CD4-positive, alpha-beta T cell treated with Interleukin-17A for 4 hours (primary cell): ENCODE results near the gene TARBP2.
"Not testable (repeated sequence)": the region's sequence is repeated elsewhere in the genome, so short reads cannot be mapped to it uniquely, and the experiment has no call there.

Source experiments
- DNase-seq: peaks from one replicate; pipeline ENCODE4 v3.0.0-alpha.2; 2020; ENCODE audit warnings: mixed read lengths

TARBP2 gene

DNA sequence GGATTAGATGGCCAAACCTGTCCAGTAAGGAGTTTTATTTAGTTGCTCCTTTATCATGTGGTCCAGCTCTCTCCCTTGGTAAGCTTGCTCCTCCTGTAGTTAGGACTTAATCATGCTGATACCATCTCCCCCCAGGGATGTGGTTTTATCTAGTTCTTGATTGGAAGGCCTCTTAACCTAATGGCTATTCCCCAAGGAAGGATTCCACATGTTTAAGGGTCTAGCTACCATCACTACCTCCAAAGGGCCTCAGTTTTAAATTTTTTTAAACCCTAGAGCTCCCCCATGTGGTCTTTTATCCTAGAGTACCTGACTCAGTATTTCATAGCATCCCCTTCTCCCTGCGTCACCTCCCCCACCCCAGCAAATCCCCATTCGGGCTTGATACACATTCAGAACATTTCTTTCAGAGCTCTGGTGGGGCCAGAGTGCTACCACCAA is 24.3 kb upstream of the TARBP2 start:
- no peak for DNase-seq

DNA sequence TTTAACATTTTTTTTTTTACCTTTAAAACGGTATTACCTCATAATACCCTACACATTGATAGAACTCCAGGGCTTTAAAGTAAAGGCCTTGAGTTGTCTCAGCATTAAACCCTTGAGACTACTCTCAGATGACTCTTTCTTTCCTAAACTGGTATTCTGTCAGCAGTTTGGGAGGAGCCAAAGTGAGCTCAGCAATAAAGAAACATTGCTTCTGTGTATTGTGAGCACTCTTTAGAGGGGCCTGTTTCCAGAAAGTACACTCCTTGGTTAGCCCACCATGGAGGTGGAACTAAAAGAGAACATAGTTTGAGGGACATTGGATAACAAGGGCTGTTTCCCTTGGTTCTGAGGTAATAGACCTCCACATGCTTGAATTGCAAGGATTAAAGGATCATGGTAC is 22.2 kb upstream of the TARBP2 start:
- DNase-seq, result no peak

DNA sequence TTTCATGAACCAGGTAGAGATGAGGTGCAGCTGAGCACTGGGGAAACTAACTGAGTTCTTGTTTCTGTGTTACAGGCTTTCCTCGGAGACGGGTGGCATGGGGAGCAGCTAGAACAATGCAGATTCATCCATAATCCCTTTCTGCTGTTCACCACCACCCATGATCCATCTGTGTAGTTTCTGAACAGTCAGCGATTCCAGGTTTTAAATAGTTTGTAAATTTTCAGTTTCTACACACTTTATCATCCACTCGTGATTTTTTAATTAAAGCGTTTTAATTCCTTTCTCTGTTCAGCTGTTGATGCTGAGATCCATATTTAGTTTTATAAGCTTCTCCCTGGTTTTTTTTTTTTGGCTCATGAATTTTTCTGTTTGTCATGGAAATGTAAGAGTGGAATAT is 21.8 kb upstream of the TARBP2 start:
- no peak for DNase-seq

GRCh38 chr12:53480491-53481442 is 20.3 kb upstream of the TARBP2 start:
- no peak for DNase-seq

DNA sequence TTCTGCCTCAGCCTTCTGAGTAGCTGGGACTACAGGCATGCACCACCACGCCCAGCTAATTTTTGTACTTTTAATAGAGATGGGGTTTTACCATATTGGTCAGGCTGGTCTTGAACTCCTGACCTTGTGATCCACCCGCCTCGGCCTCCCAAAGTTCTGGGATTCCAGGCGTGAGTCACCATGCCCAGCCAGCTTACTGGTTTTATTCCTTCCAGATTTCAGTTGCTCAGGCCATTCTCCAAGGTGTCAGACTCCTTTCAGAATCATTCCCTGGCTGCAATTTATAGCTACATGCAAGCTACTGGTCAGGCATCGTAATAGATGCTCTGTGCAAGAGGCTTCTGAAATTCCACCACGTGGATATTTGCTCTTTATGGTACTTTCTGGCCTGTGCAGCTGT is 19.6 kb upstream of the TARBP2 start:
- DNase-seq, result not testable (repeated sequence)

- no peak for DNase-seq
Observed at GRCh38 chr12:53481939-53482586, 19.0 kb upstream of the TARBP2 start.

DNA sequence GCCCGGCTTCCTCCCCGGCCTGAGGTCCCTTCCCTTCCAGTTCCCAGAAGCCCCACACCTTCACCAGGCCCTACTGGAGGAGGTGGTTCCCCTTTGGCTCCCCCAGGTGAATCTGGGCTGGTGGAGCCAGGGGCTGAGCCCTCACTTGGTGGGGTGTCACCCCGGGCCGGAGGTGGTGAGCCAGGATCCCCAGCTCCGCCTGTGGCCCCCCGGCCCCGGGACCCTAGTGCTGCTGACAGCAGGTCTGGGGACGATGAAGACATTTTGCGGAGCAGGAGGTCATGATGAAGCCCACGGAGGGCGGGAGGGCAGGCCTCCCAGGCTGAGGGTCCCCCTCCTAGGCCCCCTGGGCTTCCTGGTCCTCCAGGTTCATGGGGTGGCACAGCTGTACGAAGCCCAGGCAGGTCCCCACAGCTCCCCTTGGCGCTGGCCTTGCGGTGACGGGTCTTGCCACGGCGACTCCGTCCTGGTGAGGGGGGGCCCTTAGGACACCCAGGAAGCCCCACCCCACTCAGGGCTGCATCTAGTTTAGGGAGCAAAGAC is 18.4 kb upstream of the TARBP2 start:
- no peak for DNase-seq

DNA sequence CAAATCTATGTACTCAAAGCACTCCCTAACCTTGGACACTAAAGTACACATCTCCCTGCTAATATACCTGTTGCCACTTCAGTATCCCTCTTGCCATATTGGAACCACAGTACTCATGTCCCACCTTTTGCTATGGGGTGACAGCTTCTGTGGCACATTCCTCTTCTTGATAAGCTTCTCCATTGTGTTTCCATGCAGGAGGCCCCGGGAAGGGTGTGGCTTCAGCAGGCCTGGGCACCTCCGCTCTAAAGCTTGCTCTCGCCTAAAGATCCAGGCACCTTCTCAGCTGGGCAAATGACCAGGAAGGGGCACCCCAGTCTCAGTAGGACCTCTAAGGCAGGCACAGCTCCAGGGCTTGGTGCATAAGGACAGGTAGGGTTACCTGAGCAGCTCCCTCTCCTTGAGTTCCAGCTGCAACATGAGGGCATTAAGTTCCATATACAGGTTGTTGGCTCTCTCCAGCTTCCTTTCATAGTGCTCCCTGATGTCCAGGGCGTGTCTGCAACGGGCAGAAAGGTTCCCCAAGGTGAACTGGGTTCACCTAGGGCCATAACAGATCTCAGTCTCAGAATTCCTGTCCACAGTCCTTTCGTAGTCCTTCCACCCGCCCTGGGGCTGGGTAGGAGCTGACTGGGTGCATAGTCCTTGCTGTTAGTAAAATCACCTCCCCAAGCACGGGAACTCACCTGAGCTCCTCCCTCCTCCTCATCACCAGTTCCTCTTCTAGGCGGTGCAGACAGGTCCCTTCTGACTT is 17.7 kb upstream of the TARBP2 start:
- no peak for DNase-seq

- DNase-seq, result no peak
Observed at GRCh38 chr12:53483979-53484377, 17.1 kb upstream of the TARBP2 start.

DNA sequence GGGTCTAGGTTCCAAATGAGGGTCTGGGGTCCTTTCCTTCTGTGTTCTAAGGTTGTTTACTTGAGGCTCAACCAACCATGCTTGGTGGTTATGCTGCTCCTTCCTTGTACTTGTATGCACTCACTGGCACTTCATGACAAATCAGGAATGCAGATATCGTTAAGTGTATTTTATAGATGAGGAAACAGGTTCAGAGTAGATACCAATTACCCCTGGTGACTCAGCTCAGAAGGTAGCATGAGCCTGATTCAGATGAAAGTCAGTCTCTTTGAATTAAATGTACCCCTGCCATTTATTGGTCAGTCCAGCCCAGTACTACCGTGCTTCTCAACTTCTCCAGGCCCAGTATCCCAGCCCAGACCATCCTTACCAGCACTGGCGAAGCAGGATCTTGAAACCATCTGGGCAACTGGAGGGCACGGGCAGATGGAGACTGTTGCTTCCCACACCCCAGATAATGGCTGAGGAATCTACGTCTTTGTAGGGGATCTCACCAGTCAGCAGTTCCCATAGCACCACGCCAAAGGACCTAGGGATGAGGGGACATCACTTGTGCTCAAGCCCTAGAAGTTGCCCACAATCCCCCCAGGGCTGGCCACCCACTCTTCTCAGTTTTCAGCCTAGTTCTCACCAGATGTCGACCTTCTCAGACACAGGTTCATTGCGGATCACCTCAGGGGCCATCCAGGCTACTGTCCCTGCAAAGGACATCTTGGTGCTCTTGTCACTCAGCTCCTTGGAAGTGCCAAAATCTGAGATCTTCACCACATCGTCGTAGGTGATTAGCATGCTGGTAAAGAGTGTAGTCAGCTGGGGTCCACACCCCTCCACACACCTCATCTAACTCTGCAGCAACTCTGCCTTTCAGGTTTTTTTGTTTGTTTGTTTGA is 16.2 kb upstream of the TARBP2 start:
- no peak for DNase-seq

DNA sequence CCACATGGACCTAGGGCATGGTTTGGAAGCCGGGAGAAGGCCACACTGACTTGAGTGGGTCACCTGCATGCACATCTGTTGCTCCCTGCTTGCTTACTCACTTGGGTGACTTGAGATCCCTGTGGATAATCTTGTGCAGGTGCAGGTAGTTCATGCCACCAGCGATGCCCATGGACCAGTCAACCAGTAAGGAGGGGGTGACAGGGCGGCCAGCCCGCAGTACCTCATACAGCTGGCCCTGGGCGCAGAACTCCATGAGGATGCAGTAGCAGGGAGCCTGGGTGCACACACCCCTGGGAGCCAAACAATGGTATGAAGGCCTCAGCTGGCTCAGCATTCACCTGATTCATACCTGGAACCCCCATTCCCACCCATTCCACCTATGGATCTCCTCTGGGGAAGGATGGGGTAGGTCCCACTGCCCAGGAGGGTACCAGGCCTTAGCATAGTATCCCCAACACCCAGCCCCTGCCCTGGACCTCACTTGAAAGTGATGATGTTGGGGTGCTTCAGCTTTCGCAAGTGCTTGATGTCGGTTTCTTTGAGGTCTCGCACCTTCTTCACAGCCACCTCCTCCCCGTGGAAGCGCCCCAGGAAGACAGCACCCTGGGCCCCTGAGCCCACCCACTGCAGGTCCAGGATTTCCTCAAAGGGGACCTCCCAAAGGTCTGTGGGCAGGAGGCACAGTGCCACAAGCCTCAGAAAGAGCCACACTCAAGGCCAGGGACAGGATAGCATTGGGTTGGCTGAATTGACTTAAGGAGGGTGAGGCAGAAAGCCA is 14.9 kb upstream of the TARBP2 start:
- DNase-seq, result no peak

DNA sequence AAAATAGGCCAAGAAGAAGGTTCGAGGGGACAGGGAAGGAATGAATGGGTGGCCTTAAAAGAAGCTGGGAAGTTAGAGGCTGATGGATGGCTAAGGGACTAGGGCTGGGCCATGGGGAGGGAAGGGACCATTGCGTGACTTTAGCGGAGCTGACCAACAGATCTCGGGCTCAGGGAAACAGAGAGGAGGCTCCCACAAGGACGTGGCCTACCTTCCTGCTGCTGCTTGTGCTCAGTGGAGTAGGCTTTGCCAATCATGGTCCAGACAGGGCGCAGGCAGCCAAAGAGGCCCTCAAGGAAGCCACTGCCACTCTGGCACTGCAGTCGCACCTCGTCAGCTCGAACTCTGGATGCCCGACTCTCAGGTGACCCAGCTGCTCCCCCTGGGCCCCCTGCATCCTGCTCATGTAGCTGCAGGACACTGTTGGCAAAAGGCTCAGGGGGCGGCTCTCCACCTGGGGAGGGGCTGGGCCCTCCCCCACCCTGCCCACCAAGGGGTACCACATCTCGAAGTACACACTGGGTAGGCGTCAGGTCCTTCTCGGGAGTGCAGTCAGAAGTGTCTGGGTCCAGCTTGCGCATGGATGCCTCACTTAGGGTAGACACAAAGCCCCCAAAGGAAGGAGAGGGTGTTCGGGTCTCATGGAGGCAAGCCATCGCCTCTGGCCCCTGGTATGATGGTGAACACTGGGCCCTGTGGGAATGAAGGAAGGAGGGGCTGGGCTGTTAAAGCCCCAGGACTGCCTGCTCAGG is 14.2 kb upstream of the TARBP2 start:
- DNase-seq, result no peak

- DNase-seq, result no peak
Observed at GRCh38 chr12:53489242-53489864, 11.7 kb upstream of the TARBP2 start.

- DNase-seq, result no peak
Observed at GRCh38 chr12:53492188-53492587, 8.9 kb upstream of the TARBP2 start.

GRCh38 chr12:53492830-53493609 is 8.1 kb upstream of the TARBP2 start:
- peak; percentile 88 for DNase-seq

DNA sequence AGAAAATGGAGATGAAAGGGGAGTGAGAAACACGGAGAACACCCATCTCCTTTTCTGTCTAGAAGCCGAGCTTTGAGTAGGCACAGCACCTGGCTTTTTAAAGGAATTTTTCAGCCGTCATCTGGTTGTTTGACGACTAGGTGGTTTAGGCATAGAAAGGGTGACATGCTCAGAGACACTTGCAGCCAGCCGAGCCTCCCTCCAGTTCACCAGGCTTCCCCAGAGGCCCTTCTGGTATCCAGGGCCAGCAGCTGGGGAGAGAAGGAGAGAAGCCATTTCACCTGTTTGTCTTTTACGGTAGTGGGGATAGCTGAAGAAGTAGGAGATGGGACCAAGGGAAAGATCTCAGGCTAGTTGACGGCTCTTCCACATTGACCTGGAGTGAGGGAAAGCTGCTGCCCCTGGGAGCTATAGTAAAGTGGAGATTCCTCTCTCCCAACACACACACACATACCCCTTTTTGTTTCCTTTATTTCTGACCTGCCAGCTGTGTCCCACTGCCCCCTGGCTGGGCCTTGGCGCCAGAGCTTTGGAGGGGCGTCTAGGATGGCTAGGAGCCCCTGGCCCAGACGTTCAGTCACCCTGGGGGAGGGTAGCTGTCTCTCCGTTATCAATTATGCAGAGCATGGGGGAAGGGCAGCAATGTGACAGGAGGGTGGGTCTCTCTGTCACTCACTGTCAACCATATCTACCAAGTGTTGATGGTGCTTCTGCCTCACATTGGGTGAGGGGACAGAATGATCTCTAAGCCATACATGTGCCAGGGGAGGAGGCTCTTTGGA is 7.3 kb upstream of the TARBP2 start:
- no peak for DNase-seq

DNA sequence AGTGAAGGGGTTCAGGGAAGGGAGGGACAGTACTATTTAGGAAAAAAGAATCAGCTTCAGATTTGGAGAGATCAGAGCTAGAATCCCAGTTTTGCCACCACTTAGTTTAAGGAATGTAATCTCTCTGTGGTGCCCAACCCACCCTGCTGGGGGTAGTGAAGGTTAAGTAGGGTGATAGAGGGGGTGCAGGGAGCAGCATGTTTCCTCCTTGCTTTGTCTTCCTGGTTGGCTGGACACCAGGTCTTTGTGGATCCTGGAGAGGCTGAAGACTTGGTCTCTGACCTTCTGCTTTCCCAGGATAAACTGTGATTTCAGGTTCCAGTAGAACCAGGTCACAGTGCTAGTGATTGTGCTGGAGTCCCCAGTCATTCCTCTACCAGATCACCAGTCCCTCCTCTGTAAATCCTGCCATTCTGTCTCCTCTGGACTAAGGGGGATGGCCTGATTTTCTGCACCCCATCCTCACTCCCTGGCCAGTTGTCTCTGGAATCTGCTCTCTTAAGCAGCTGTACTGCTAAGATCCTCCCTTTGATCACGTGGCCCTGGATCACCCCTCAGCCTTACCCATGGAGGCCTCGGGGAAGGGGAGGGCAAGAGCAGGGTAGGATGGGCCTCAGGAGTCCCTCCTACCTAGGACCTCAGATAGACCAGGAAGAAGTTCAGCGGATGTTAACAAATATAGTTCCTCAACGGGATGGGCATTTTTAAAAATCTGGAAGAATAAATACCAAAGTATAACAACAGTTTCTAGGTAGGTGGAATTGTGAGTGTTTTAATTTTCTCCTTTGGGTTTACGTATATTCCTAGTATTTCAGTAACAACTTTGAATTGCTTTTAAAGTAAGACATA is 5.0 kb upstream of the TARBP2 start:
- no peak for DNase-seq

GRCh38 chr12:53496752-53497032 is 4.4 kb upstream of the TARBP2 start:
- DNase-seq, result no peak
